Measurements from ENCODE around the gene RHBDD3.

Gene RHBDD3

DNA sequence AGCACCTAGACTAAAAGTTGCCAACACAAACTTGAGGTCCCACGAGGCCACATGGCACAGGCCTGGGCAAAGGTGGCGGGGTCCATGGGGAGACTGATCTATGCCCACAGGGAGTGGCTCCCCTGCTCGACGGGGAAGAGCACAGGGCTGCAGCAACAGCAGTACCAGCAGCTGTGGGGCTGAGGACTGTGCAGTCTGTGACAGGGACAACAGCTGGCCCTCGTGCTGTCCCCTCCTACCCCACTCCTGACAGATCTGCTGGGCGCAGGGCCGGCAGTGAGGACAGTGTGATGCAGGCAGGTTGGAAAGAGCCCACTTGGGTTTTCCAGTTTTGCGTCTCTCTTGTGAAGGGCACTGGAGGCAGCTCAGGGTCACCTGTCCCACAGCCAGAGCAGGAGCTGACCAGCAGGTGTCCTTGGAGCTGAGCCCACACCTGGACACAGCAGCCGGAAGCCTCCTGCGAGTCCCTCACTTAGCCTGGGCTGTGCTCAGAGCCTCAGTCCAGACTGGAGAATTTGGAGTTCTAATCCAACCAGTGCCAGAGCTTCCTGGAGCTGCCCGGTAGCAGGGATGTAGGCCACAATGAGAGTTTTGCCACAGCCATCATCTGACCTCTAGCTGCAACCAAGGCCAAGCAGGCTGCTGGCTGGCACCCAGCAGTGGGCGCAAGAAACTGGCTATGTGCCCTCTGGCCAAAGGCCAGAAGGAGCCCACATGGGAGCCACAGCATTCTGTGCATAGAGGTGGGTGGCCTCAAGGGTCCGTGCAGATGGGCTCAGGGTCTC is 35.1 kb upstream of the RHBDD3 start:
- no peak overlapping the region for H3K4me3 ChIP-seq (replicated peaks; ENCODE audit: low read depth, low read length)
- DNase-seq (ENCODE audit: low read depth), result no peak
- TF ChIP-seq, protein P1, sequence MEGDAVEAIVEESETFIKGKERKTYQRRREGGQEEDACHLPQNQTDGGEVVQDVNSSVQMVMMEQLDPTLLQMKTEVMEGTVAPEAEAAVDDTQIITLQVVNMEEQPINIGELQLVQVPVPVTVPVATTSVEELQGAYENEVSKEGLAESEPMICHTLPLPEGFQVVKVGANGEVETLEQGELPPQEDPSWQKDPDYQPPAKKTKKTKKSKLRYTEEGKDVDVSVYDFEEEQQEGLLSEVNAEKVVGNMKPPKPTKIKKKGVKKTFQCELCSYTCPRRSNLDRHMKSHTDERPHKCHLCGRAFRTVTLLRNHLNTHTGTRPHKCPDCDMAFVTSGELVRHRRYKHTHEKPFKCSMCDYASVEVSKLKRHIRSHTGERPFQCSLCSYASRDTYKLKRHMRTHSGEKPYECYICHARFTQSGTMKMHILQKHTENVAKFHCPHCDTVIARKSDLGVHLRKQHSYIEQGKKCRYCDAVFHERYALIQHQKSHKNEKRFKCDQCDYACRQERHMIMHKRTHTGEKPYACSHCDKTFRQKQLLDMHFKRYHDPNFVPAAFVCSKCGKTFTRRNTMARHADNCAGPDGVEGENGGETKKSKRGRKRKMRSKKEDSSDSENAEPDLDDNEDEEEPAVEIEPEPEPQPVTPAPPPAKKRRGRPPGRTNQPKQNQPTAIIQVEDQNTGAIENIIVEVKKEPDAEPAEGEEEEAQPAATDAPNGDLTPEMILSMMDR (IDR thresholded peaks at IDR 0.05; ENCODE audit: low read length, missing control alignments), result no peak

DNA sequence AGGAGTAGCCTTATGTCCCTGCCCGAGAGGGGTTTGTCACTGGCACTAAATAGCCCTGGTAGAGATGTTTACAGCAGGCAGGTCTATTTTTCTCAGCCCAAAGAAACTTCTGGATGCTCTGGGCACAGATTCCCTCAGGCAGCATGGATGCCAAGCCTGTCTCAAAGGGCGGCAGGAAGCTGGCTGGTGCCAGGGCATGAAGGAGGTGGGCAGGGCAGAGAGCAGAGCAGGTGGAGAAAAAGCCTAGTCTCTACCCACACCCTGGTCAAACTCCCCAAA is 34.6 kb upstream of the RHBDD3 start:
- no peak overlapping the region for H3K4me3 ChIP-seq (replicated peaks; ENCODE audit: low read depth, low read length)
- no peak for DNase-seq (ENCODE audit: low read depth)
- TF ChIP-seq, protein P1 (IDR thresholded peaks at IDR 0.05; ENCODE audit: low read length, missing control alignments), result no peak

DNA sequence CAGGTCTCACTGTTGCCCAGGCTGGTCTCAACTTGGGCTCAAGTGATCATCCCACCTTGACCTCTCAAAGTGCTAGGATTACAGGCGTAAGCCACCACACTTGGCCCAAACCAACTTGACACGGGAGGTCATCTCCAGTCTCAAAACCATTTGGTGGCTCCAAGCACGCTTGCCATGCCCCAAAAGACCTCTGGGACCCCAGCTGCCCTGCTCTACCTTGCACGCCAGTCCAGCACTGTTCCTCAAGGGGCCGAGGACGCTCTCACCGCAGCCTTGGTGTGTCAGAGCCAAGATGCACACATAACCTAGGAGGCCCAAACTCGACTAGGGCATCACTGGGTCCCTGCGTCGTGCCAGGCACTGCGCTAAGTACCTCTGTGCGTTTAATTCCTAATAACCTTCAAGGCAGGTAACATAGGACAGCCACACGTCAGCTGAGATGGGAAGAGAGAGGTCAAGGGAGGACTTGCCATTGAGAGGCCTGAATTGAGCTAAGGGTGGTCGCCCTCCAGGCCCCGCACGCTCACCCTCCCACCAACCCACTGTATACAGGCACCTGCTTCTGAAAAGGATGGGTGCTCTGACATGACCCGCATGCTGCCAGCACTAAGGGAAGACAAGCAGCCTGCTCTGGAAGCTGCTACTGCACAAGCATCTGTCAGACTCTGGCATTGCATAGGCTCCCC is 34.1 kb upstream of the RHBDD3 start:
- no peak overlapping the region for H3K4me3 ChIP-seq (replicated peaks; ENCODE audit: low read depth, low read length)
- TF ChIP-seq, protein P1 (IDR thresholded peaks at IDR 0.05; ENCODE audit: low read length, missing control alignments), result no peak
- DNase-seq (ENCODE audit: low read depth), result no peak

DNA sequence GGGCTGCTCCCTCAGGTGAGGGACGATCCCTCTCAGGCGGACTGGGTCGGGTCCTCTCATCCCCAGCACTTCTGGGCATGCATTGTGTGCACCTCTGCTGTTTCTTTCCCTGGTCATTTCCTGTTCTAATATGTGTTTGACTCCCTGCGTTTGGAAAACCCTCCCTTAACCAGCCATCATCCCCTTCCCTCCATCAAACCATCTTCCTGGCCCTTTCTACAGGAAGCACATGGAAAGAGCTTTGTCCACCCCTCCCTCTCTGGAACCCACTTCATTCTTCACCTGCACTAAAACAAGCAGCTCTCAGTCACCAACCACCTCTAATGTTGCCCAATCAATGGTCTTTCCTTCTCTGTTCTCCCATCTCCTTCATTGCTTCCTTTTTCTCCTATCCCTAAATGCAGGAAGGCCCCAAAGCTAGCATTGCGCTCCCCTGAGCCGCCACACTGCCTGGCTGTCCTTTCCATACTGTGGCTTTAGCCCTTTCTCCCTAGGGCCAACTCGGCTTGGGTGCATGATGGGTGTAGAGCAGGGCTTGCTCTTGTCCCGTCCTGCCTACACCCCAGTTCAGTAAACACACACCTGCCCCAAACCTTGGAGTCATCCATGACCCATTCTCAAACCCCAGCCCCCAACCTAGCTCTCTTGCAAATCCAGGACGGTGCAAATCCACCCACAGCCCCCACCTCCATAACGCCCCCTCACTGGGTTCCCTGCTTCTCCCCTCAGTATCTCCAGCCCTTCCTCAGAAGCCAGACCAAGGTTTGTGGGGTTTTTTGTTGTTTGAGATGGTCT is 33.2 kb upstream of the RHBDD3 start:
- H3K4me3 ChIP-seq (replicated peaks; ENCODE audit: low read depth, low read length), result no peak overlapping the region

DNA sequence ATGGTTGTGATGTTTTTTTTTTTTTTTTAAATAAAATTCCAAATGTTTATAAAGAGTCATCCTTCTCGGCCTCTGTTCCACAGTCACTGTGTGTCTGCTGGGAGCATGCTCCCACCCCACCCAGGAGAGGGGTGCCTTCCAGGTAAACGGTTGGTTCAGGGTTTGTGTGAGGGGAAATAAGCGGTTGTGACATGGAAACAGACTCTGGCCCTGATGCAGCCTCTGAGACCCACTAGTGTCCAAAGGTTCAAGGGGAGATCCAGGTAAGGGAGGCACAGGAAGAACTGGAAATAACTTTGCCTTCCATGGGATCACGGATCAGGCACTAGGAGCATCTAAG is 32.7 kb upstream of the RHBDD3 start:
- no peak overlapping the region for H3K4me3 ChIP-seq (replicated peaks; ENCODE audit: low read depth, low read length)
- TF ChIP-seq, protein P1 (IDR thresholded peaks at IDR 0.05; ENCODE audit: low read length, missing control alignments), result no peak
- DNase-seq (ENCODE audit: low read depth), result no peak

More for the DNA sequence above, 33.2 kb upstream of the RHBDD3 start:
- no peak for DNase-seq (ENCODE audit: low read depth)
- TF ChIP-seq, protein P1 (IDR thresholded peaks at IDR 0.05; ENCODE audit: low read length, missing control alignments), result no peak

DNA sequence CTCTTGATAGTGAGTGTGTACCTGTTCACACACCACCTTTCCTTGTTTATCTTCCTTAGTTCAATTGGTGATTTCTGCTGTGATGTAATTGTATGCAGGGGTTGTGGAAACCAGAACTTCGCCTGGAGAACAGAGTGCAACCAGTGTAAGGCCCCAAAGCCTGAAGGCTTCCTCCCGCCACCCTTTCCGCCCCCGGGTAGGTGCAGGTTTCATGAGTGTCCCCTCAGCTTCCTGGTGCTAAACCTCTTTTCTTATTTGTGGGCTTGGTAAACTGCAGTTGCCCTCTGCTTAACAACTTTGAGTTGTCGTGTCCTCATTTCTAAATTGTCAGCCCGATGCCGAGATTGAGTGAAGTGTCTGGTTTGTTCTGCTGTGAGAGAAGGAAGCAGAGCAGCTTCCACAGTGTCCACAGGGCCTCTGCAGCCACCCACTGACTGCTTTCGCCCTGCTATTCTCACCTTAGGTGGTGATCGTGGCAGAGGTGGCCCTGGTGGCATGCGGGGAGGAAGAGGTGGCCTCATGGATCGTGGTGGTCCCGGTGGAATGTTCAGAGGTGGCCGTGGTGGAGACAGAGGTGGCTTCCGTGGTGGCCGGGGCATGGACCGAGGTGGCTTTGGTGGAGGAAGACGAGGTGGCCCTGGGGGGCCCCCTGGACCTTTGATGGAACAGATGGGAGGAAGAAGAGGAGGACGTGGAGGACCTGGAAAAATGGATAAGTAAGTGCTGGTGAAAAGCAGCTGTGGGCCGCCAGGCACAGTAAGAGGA is 31.5 kb upstream of the RHBDD3 start:
- DNase-seq (ENCODE audit: low read depth), result no peak
- H3K4me3 ChIP-seq (replicated peaks; ENCODE audit: low read depth, low read length), result no peak overlapping the region
- TF ChIP-seq, protein P1 (IDR thresholded peaks at IDR 0.05; ENCODE audit: low read length, missing control alignments), result no peak
